Psoas muscle (tissue), 8 donors: ENCODE results near the gene WHRN. TPM values are rescaled to one million over a fixed set of nuclear protein-coding genes. Genes with fewer than 3 reads are reported as not detected.

ENCODE experiments used
- ATAC-seq, 4 donors: fragments of 200-7000 bp; cut with Tn5 transposase; one replicate each; pipeline ENCODE4 v1.9.1; 2020; ENCODE audit warnings: moderate library complexity in 3 of 4, mild to moderate bottlenecking in 2 of 4
- DNase-seq, 2 donors: peaks; one replicate each; pipeline ENCODE4 v3.0.0-alpha.2; 2020
- H3K27ac ChIP-seq: fragments of 200-600 bp; one replicate; pipeline ENCODE4 v1.8.0; 2022
- H3K27me3 ChIP-seq, 3 donors: fragments of 200-600 bp in 1 of 3; one replicate each; pipeline versions ENCODE4 v1.6.1 to v1.8.0; 2013 to 2022; ENCODE audit warnings: low read length in 2 of 3, mild to moderate bottlenecking in 2 of 3, moderate library complexity in 1 of 3; ENCODE audit not compliant: insufficient read depth in 3 of 3
- H3K36me3 ChIP-seq, 2 donors: fragments of 200-600 bp in 1 of 2; one replicate each; pipeline versions ENCODE4 v1.6.1 to v1.8.0; 2013 to 2022; ENCODE audit warnings: low read depth in 1 of 2, mild to moderate bottlenecking in 1 of 2, moderate library complexity in 1 of 2; ENCODE audit not compliant: insufficient read depth in 1 of 2
- H3K4me1 ChIP-seq: fragments of 200-600 bp; one replicate; pipeline ENCODE4 v1.8.0; 2022
- H3K4me3 ChIP-seq: fragments of 200-600 bp; one replicate; pipeline ENCODE4 v1.8.0; 2022; ENCODE audit warnings: mild to moderate bottlenecking
- H3K9me3 ChIP-seq: fragments of 200-600 bp; one replicate; pipeline ENCODE4 v1.8.0; 2022
- WGBS, 3 donors: extraction: QIAGEN DNeasy Blood & Tissue Kit; methylation state at CpG; one replicate each; pipeline versions ENCODE4 v1.1.6 to v1.1.7; 2013; 5-methylcytosine and 5-hydroxymethylcytosine counted together
- intact Hi-C, 2 donors: fragments of 100-400 bp; cut with DNase I; formaldehyde crosslinking; loops; one replicate each; pipeline versions ENCODE4 v1.11.0 to v1.14.2; 2022
- polyA plus RNA-seq, 3 donors: library from polyadenylated mRNA; stranded (reverse); fragments of 200-250 nt; gene quantifications; one replicate each; pipeline ENCODE4 v1.2.3, GENCODE V29; 2013
- total RNA-seq, 4 donors: library from RNA; stranded (reverse); fragmentation: NEBNext Ultra II Directional in 2 of 4; extraction: Animal tissue kit (Norgen Biotek cat#: 25700) in 2 of 4; gene quantifications; one replicate each; pipeline versions ENCODE4 v1.2.1 to v1.2.4, GENCODE V29; 2021 to 2023
- TF ChIP-seq, protein P1 (sequence below): fragments of 200-600 bp; IDR thresholded peaks from one replicate; pipeline ENCODE4 v1.8.0; 2022; ENCODE audit warnings: antibody characterized with exemption
- donor health status: healthy with polysubstance abuse.
- donor health status: DM: no; HTN: no; CAD: no; lungs with moderate emphysema.
- donor health status: Bipolar disorder and iron deficiency.
- donor health status: healthy.
- donor health status: DM: yes; HTN: yes; CAD: no.
- donor health status: DM: no; HTN: no; CAD: no.
- donor health status: DM: no; HTN: no; CAD: no.
- donor health status: DM: yes; HTN: yes; CAD: no.

WHRN gene
- total and polyA plus RNA-seq, 7 donors: 0.07 to 0.62 (median 0.15) TPM

DNA sequence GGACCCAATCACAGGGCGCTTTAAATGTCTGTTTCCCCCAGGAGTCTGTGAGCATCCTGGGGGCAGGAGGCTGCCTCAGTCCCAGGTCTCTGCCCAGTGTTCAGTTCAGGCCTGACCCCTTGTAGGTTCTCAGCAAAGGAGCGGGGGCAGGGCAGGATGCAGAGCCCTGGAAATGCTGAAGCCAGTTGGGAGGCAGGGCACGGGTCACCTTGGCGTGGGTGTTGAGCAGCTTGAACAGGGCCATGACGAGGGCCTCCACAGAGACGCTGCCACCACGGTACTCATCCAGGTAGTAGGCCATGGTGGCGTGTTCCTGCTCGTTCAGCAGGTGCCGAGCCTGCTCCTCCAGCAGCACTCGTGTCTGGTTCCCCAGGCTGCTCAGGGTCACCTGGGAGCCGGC, 81.1 kb downstream of the WHRN start:
- no peaks in the 10 kb centered on the region for H3K36me3 ChIP-seq

DNA sequence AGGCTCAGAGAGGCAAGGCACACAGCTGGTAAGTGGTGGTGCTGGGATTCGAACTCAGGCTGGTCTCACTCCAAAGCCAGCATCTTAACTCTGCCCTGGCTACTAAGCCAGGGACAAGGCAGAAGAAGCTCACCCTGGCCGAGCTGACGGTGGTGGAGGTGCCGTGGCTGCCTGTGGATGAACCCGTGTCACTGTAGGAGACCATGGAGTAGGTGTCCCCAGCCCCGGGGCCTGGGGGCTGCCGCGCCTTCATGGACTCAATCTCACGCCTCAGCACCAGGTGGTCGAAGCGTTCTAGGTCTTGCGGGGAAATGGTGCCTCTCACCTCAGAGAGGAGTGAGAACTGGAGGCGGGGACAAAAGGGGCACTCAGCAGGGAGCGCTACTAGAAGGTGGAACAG, 82.1 kb downstream of the WHRN start:
- Histone ChIP-seq H3K4me3 (no peak overlapping the region), H3K36me3 (no peaks in the 10 kb centered on the region), H3K27me3 (no peaks in the 10 kb centered on the region), H3K9me3 (no peaks in the 10 kb centered on the region), H3K27ac (no peak overlapping the region), H3K4me1 (no peaks in the 10 kb centered on the region)
- intact Hi-C loops: no loop called here
- 86 to 89% (median 87%) methylated on average over 14 of the region's 14 CpGs for WGBS, 3 donors
- no peak for DNase-seq
- no peak for ATAC-seq
- TF ChIP-seq, protein P1, sequence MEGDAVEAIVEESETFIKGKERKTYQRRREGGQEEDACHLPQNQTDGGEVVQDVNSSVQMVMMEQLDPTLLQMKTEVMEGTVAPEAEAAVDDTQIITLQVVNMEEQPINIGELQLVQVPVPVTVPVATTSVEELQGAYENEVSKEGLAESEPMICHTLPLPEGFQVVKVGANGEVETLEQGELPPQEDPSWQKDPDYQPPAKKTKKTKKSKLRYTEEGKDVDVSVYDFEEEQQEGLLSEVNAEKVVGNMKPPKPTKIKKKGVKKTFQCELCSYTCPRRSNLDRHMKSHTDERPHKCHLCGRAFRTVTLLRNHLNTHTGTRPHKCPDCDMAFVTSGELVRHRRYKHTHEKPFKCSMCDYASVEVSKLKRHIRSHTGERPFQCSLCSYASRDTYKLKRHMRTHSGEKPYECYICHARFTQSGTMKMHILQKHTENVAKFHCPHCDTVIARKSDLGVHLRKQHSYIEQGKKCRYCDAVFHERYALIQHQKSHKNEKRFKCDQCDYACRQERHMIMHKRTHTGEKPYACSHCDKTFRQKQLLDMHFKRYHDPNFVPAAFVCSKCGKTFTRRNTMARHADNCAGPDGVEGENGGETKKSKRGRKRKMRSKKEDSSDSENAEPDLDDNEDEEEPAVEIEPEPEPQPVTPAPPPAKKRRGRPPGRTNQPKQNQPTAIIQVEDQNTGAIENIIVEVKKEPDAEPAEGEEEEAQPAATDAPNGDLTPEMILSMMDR: no peak

More for the DNA sequence above, 81.1 kb downstream of the WHRN start:
- ATAC-seq: no peak
- H3K4me1 ChIP-seq: no peaks in the 10 kb centered on the region
- H3K27me3 ChIP-seq: peaks cover 0 to 2% (median 0%) of the 10 kb centered on the region in 3 donors
- intact Hi-C loops: no loop called here
- TF ChIP-seq, protein P1: no peak
- WGBS, 3 donors: 79 to 89% (median 85%) methylated on average over 12 of the region's 12 CpGs
- no peak overlapping the region for H3K27ac ChIP-seq
- H3K4me3 ChIP-seq: no peak overlapping the region
- DNase-seq: no peak
- H3K9me3 ChIP-seq: no peaks in the 10 kb centered on the region

DNA sequence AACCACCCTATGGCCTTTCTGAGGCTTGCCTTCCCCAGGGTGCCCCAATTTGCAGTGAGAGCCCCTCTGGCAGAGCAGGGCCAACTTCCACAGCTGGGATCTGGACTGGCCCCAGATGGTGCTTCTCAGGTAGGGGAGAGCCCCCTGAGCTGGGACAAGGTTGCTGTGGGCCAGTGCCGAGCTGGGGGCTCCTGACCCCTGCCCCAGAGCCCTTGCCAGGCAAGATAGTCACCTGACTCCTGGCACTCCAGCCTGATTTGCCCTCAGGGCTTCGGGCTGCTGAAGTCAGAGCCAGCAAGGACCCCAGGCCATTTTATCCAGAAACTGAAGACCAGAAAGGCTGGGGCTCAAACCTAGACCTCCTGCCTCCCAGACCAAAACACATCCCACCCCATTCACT, 84.1 kb downstream of the WHRN start:
- Histone ChIP-seq H3K36me3 (no peaks in the 10 kb centered on the region), H3K4me3 (no peak overlapping the region), H3K27me3 (no peaks in the 10 kb centered on the region), H3K27ac (no peak overlapping the region), H3K4me1 (no peaks in the 10 kb centered on the region), H3K9me3 (no peaks in the 10 kb centered on the region)
- intact Hi-C loops: loop anchor here in 1 of 2 donors (2.0 kb wide), 1 partner anchor 76 kb away; no protein-coding TSS in a partner anchor
- ATAC-seq: no peak
- TF ChIP-seq, protein P1: no peak
- no peak for DNase-seq
- 71 to 90% (median 88%) methylated on average over 2 of the region's 2 CpGs for WGBS, 3 donors

DNA sequence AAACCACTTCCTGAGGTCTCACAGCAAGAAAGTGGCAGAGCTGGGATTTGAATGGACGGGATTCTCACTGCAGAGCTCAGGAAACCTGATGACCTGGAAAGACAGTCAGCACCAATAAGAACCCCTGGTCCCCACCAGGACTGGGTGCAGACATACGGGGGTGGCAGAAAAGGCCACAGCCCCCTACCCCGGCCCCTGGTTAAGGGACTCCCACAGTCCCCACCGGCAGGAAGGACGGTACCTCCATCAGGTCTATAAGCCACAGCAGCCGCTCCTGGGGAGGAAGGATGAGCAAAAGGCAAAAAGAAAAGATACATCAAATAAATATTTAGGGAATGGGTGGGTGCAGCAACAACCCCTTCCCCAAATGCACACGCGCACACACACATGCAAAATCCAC, 85.5 kb downstream of the WHRN start:
- Histone ChIP-seq H3K4me1 (no peaks in the 10 kb centered on the region), H3K27me3 (no peaks in the 10 kb centered on the region), H3K9me3 (no peaks in the 10 kb centered on the region), H3K36me3 (no peaks in the 10 kb centered on the region), H3K27ac (no peak overlapping the region), H3K4me3 (no peak overlapping the region)
- TF ChIP-seq, protein P1: no peak
- no peak for DNase-seq
- 90 to 97% (median 91%) methylated on average over 8 of the region's 8 CpGs for WGBS, 3 donors
- intact Hi-C loops: loop anchor here in 1 of 2 donors (2.0 kb wide), 1 partner anchor 75 kb away; no protein-coding TSS in a partner anchor
- no peak for ATAC-seq

DNA sequence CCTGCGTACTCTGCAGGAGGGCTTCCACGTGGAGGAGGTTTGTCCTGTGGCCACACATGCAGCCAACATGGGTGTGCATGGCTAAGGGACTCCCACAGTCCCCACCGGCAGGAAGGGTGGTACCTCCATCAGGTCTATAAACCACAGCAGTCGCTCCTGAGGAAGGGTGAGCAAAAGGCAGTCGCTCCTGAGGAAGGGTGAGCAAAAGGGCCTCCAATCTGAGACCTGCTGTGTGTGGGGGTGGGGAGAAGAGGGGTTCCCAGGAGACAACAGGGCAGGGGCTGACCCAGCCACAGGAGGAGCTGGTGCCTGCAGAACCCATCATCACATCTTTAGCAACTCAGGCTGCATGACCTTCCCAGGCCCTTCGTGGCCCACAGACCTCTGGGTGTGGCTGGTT, 87.2 kb downstream of the WHRN start:
- intact Hi-C loops: no loop called here
- 79 to 86% (median 84%) methylated on average over 6 of the region's 6 CpGs for WGBS, 3 donors
- ATAC-seq: no peak

More for the DNA sequence above, 87.2 kb downstream of the WHRN start:
- Histone ChIP-seq H3K4me3 (no peak overlapping the region), H3K4me1 (no peaks in the 10 kb centered on the region), H3K27ac (no peak overlapping the region), H3K36me3 (no peaks in the 10 kb centered on the region), H3K27me3 (no peaks in the 10 kb centered on the region), H3K9me3 (no peaks in the 10 kb centered on the region)
- no peak for DNase-seq
- TF ChIP-seq, protein P1: no peak
